HepG2 (cell line): Measurements from ENCODE around the gene NDUFB10. TPM values are rescaled to one million over a fixed set of nuclear protein-coding genes. Genes with fewer than 3 reads are reported as not detected.

Source experiments
- AGO2 ChIP-seq: fragments of 200-400 bp; formaldehyde crosslinking; optimal IDR thresholded peaks from 2 replicates; pipeline ENCODE3; 2017; ENCODE audit warnings: mild to moderate bottlenecking, low read depth, low read length, moderate library complexity
- AHR ChIP-seq: IDR thresholded peaks from 2 replicates; pipeline ENCODE4 v1.6.1; 2018; ENCODE audit warnings: missing genetic modification reagents, missing compliant biosample characterization
- CCAR2 ChIP-seq: fragments of 200-400 bp; formaldehyde crosslinking; optimal IDR thresholded peaks from 2 replicates; pipeline ENCODE3; 2018; ENCODE audit warnings: low read depth, mild to moderate bottlenecking, low read length, moderate library complexity
- CHD4 ChIP-seq: fragments of 200-600 bp; sonication (generic); IDR thresholded peaks from 2 replicates; pipeline ENCODE4 v1.7.0; 2017; ENCODE audit warnings: mild to moderate bottlenecking, low read length, borderline replicate concordance
- GFI1 ChIP-seq: sonication (generic); formaldehyde crosslinking; IDR thresholded peaks from 2 replicates; pipeline ENCODE4 v1.5.0; 2020; ENCODE audit warnings: missing genetic modification reagents, mild to moderate bottlenecking, borderline replicate concordance
- NCOA1 ChIP-seq: sonication (generic); formaldehyde crosslinking; IDR thresholded peaks from 2 replicates; pipeline ENCODE4 v1.9.0; 2021; ENCODE audit warnings: missing genetic modification reagents
- NR2C2 ChIP-seq: sonication (generic); formaldehyde crosslinking; IDR thresholded peaks from 2 replicates; pipeline ENCODE4 v1.4.0; 2020; ENCODE audit warnings: missing genetic modification reagents, mild to moderate bottlenecking, moderate library complexity, borderline replicate concordance
- PLRG1 ChIP-seq: fragments of 450-650 bp; conservative IDR thresholded peaks from 2 replicates; pipeline ENCODE4 v1.6.1; 2016
- REPIN1 ChIP-seq: sonication (generic); formaldehyde crosslinking; IDR thresholded peaks from 2 replicates; pipeline ENCODE4 v1.8.0; 2022; ENCODE audit warnings: missing genetic modification reagents, low read depth, mild to moderate bottlenecking, borderline replicate concordance
- SRSF4 ChIP-seq: fragments of 200-400 bp; formaldehyde crosslinking; IDR thresholded peaks from one replicate; pipeline ENCODE4 v1.6.1; 2018; ENCODE audit warnings: mild to moderate bottlenecking, low read depth, low read length, moderate library complexity; ENCODE audit not compliant: poor library complexity, severe bottlenecking
- ZFY ChIP-seq: sonication (generic); formaldehyde crosslinking; IDR thresholded peaks from 2 replicates; pipeline ENCODE4 v1.4.0; 2020; ENCODE audit warnings: missing genetic modification reagents
- ZNF331 ChIP-seq: sonication (generic); formaldehyde crosslinking; IDR thresholded peaks from 2 replicates; pipeline ENCODE4 v1.4.0; 2020; ENCODE audit warnings: missing genetic modification reagents
- ZNF546 ChIP-seq: sonication (generic); formaldehyde crosslinking; conservative IDR thresholded peaks from 2 replicates; pipeline ENCODE4 v1.8.1; 2023; ENCODE audit warnings: mild to moderate bottlenecking, missing genetic modification reagents
- ZNF558 ChIP-seq: sonication (generic); formaldehyde crosslinking; IDR thresholded peaks from 2 replicates; pipeline ENCODE4 v1.9.0; 2022; ENCODE audit warnings: mild to moderate bottlenecking, missing genetic modification reagents, borderline replicate concordance
- ZNF563 ChIP-seq: sonication (generic); formaldehyde crosslinking; IDR thresholded peaks from 2 replicates; pipeline ENCODE4 v1.8.0; 2022; ENCODE audit warnings: mild to moderate bottlenecking, moderate library complexity, missing genetic modification reagents
- ZNF747 ChIP-seq: sonication (generic); formaldehyde crosslinking; IDR thresholded peaks from 2 replicates; pipeline ENCODE4 v1.8.1; 2023; ENCODE audit warnings: missing genetic modification reagents, mild to moderate bottlenecking, borderline replicate concordance
- ZNF773 ChIP-seq: sonication (generic); formaldehyde crosslinking; IDR thresholded peaks from 2 replicates; pipeline ENCODE4 v1.4.0; 2020; ENCODE audit warnings: missing genetic modification reagents, borderline replicate concordance
- ZNF780A ChIP-seq: sonication (generic); formaldehyde crosslinking; IDR thresholded peaks from 2 replicates; pipeline ENCODE4 v1.8.0; 2022; ENCODE audit warnings: mild to moderate bottlenecking, missing genetic modification reagents, moderate library complexity
- ZNF839 ChIP-seq: sonication (generic); formaldehyde crosslinking; IDR thresholded peaks from 2 replicates; pipeline ENCODE4 v1.4.0; 2020; ENCODE audit warnings: missing genetic modification reagents, mild to moderate bottlenecking, borderline replicate concordance
- polyA plus RNA-seq, 8 experiments: library from polyadenylated mRNA; depleted of rRNA in 3 of 8; stranded (reverse) in 7 of 8; unstranded in 1 of 8; fragments of >200 nt; fragmentation: Illumina TruSeq in 4 of 8; extraction: Trizol in 4 of 8; gene quantifications; 2 replicates each; pipeline versions ENCODE4 v1.2.1 to v1.2.3, GENCODE V29; 2011 to 2016; ENCODE audit warnings: low read depth in 4 of 8, missing spikeins in 1 of 8, mixed read lengths in 1 of 8; ENCODE audit not compliant: insufficient read depth in 1 of 8
- total RNA-seq, 5 experiments: library from RNA; depleted of rRNA; stranded (reverse); fragments of >200 nt; fragmentation: Illumina TruSeq; extraction: Trizol; gene quantifications; 2 replicates each; pipeline ENCODE4 v1.2.3, GENCODE V29; 2016; ENCODE audit warnings: low read depth in 1 of 5
- TF ChIP-seq, protein P1 (sequence below): sonication (generic); formaldehyde crosslinking; IDR thresholded peaks from 2 replicates; pipeline ENCODE4 v1.8.0; 2022; ENCODE audit warnings: mild to moderate bottlenecking, missing genetic modification reagents, moderate library complexity
- TF ChIP-seq, protein P2 (sequence below): sonication (generic); formaldehyde crosslinking; IDR thresholded peaks from 2 replicates; pipeline ENCODE4 v1.8.1; 2023; ENCODE audit warnings: missing genetic modification reagents, inconsistent platforms, borderline replicate concordance
- TF ChIP-seq, protein P3 (sequence below): sonication (generic); formaldehyde crosslinking; IDR thresholded peaks from 2 replicates; pipeline ENCODE4 v1.4.0; 2020; ENCODE audit warnings: mild to moderate bottlenecking, missing genetic modification reagents
- TF ChIP-seq, protein P4 (sequence below): IDR thresholded peaks from 2 replicates; pipeline ENCODE4 v1.6.1; 2016; ENCODE audit warnings: low read depth, control low read depth
- TF ChIP-seq, protein P5 (sequence below): IDR thresholded peaks from 2 replicates; pipeline ENCODE4 v1.6.1; 2016

The NDUFB10 gene
- total and polyA plus RNA-seq, 2 of the 13 experiments (the other 11 are each of a cell fraction or from before 2014, with no cell fraction given) = 68.6 to 157 TPM

DNA sequence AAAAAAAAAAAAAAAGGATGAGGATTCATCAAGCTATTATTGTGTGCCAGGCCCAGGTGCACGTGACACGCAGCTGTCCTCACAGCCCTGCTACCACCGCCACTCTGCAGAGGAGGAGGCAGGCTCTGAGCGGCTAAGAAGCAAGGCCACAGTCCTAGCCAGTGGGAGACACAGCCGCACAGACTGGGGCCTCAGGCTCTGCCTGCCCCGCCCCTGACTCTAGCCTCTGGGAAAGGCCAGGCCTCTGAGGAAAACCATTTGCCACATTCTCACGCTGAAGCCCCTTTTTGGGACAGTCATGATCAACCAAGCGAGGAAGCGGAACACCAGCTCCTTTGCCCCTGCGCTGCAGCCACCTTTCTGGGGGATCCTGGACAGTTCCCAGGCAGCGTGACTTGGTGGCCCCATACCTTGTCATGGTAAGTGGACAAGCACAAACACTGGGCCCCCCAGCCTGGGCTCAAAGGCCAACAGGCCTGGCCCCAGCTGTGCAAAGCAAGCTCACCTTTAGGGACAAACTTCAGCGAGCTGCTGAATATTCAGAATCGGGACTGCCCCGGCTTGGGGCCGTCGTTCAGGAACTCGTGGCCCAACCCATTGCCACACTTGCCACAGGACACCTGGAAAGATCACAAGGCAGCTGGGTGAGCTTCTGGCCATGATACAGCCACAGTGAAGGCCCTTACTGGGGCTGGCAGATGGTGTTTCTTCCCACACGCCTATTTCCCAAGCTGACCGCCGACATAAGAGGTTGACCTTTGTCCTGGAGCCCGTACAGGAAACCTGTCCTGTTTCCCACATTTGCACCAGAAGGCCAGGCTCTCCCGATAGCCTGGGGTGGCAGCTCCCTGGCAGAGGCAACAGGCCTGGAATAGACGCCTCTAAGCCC is 18.8 kb upstream of the NDUFB10 start (continued):
- TF ChIP-seq, protein P1, sequence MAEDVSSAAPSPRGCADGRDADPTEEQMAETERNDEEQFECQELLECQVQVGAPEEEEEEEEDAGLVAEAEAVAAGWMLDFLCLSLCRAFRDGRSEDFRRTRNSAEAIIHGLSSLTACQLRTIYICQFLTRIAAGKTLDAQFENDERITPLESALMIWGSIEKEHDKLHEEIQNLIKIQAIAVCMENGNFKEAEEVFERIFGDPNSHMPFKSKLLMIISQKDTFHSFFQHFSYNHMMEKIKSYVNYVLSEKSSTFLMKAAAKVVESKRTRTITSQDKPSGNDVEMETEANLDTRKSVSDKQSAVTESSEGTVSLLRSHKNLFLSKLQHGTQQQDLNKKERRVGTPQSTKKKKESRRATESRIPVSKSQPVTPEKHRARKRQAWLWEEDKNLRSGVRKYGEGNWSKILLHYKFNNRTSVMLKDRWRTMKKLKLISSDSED (CRISPR knock-in tag) = no peak
- TF ChIP-seq, protein P2, sequence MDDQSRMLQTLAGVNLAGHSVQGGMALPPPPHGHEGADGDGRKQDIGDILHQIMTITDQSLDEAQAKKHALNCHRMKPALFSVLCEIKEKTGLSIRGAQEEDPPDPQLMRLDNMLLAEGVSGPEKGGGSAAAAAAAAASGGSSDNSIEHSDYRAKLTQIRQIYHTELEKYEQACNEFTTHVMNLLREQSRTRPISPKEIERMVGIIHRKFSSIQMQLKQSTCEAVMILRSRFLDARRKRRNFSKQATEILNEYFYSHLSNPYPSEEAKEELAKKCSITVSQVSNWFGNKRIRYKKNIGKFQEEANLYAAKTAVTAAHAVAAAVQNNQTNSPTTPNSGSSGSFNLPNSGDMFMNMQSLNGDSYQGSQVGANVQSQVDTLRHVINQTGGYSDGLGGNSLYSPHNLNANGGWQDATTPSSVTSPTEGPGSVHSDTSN (CRISPR knock-in tag) = no peak
- TF ChIP-seq, protein P3, sequence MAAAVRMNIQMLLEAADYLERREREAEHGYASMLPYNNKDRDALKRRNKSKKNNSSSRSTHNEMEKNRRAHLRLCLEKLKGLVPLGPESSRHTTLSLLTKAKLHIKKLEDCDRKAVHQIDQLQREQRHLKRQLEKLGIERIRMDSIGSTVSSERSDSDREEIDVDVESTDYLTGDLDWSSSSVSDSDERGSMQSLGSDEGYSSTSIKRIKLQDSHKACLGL (CRISPR knock-in tag) = peak; percentile 87
- TF ChIP-seq ZNF563 (CRISPR knock-in tag) (no peak), ZNF331 (peak; percentile 44), ZFY (CRISPR knock-in tag) (peak; percentile 78), NR2C2 (CRISPR knock-in tag) (peak; percentile 25; the same call in 1 of the 2 replicates), NCOA1 (CRISPR knock-in tag) (peak; percentile 74; the same call in 1 of the 2 replicates), SRSF4 (no peak), ZNF773 (CRISPR knock-in tag) (no peak), ZNF747 (CRISPR knock-in tag) (no peak), CHD4 (0 out of 2 replicates have a peak, but pooled peaks have one; percentile 59), ZNF558 (no peak), GFI1 (CRISPR knock-in tag) (no peak), PLRG1 (no peak), AHR (no peak), ZNF839 (no peak), ZNF780A (CRISPR knock-in tag) (no peak; the same call in 1 of the 2 replicates), CCAR2 (no peak), REPIN1 (peak; percentile 63; the same call in 1 of the 2 replicates), ZNF546 (0 out of 2 replicates have a peak, but pooled peaks have one; percentile 37), AGO2 (no peak)
- TF ChIP-seq, protein P4, sequence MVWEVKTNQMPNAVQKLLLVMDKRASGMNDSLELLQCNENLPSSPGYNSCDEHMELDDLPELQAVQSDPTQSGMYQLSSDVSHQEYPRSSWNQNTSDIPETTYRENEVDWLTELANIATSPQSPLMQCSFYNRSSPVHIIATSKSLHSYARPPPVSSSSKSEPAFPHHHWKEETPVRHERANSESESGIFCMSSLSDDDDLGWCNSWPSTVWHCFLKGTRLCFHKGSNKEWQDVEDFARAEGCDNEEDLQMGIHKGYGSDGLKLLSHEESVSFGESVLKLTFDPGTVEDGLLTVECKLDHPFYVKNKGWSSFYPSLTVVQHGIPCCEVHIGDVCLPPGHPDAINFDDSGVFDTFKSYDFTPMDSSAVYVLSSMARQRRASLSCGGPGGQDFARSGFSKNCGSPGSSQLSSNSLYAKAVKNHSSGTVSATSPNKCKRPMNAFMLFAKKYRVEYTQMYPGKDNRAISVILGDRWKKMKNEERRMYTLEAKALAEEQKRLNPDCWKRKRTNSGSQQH (CRISPR knock-in tag) = peak; percentile 89
- TF ChIP-seq, protein P5, sequence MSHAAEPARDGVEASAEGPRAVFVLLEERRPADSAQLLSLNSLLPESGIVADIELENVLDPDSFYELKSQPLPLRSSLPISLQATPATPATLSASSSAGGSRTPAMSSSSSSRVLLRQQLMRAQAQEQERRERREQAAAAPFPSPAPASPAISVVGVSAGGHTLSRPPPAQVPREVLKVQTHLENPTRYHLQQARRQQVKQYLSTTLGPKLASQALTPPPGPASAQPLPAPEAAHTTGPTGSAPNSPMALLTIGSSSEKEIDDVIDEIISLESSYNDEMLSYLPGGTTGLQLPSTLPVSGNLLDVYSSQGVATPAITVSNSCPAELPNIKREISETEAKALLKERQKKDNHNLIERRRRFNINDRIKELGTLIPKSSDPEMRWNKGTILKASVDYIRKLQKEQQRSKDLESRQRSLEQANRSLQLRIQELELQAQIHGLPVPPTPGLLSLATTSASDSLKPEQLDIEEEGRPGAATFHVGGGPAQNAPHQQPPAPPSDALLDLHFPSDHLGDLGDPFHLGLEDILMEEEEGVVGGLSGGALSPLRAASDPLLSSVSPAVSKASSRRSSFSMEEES (CRISPR knock-in tag) = peak; percentile 80
